ENCODE data around the gene ELOVL7.

GRCh38 chr5:60856066-60856465, 12.0 kb upstream of the ELOVL7 start:
- TF ChIP-seq EZH2 (IDR thresholded peaks at IDR 0.05; ENCODE audit: low read length, missing control alignments) (no peak), CTCF (conservative IDR thresholded peaks at IDR 0.05 in 1 of 2, IDR thresholded peaks at IDR 0.05 in 1 of 2; ENCODE audit: low read depth in 1 of 2, low read length in 2 of 2) (no peak)

All from fibroblast of lung (primary cell).